ENCODE results near the gene HMX3. TPM values are rescaled to one million over a fixed set of nuclear protein-coding genes. Genes with fewer than 3 reads are reported as not detected.

HMX3 gene
- total and polyA plus RNA-seq, 2 donors (not counting 3 experiments of a cell fraction or from before 2014, with no cell fraction given) = not detected

DNA sequence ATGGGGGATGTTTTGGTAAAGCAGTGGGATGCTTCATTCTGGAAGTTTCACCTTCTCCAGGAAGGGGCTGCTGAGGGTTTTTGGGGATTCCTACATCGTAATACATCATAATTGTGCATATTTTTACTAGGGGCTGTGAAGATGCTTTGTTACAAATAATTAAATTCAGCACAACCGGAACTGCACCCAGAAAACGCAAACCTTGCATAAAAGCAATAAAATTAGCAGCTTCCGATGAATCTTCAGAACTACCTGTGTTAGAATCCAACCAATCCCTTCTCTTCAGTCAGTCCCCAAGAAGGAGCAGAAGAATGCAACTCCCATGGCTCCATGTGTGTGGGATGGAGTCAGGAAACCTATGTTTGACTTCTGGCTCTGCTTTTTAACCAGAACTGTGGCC is 48.4 kb upstream of the HMX3 start:
- Histone ChIP-seq H3K27ac (ENCODE audit: insufficient read depth, low read depth, low read length) (no peak overlapping the region), H3K9me3 (replicated peaks; ENCODE audit: control insufficient read depth, insufficient read depth, low read length) (no peaks in the 10 kb centered on the region), H3K4me2 (ENCODE audit: insufficient read depth, low read length) (no peak overlapping the region), H3K4me1 (ENCODE audit: control insufficient read depth, extremely low read depth, insufficient read depth, low read length) (no peaks in the 10 kb centered on the region), H3K79me2 (ENCODE audit: control insufficient read depth, insufficient read depth, low read length) (no peaks in the 10 kb centered on the region), H3K27me3 (ENCODE audit: control insufficient read depth in 2 of 2, insufficient read depth in 2 of 2, low read length in 2 of 2) (no peaks in the 10 kb centered on the region), H3K9ac (replicated peaks; ENCODE audit: extremely low read depth, insufficient read depth, low read length) (no peak overlapping the region), H4K20me1 (replicated peaks; ENCODE audit: control insufficient read depth, extremely low read depth, insufficient read depth, low read length) (no peaks in the 10 kb centered on the region), H3K9me1 (replicated peaks; ENCODE audit: control insufficient read depth, extremely low read depth, insufficient read depth, low read length) (no peaks in the 10 kb centered on the region), H3K4me3 (replicated peaks in 1 of 3; ENCODE audit: insufficient read depth in 1 of 3, low read depth in 1 of 3, low read length in 3 of 3) (no peak overlapping the region), H3K36me3 (ENCODE audit: control insufficient read depth in 2 of 2, extremely low read depth in 1 of 2, insufficient read depth in 2 of 2, low read length in 2 of 2) (no peaks in the 10 kb centered on the region), H2AFZ (ENCODE audit: low read depth, low read length) (no peak overlapping the region)
- ChIA-PET POLR2A (no interaction called here), CTCF (no interaction called here)
- intact Hi-C loops (cut with micrococcal nuclease) (no loop called here), dilution Hi-C loops (cut with MboI; ENCODE audit: extremely low pct_ligation_motif_present, low sequenced_read_pairs) (no loop called here)
- FAIRE-seq (no peak), DNase-seq (ENCODE audit: low read depth, low spot score) (no peak)
- TF ChIP-seq, protein P1, sequence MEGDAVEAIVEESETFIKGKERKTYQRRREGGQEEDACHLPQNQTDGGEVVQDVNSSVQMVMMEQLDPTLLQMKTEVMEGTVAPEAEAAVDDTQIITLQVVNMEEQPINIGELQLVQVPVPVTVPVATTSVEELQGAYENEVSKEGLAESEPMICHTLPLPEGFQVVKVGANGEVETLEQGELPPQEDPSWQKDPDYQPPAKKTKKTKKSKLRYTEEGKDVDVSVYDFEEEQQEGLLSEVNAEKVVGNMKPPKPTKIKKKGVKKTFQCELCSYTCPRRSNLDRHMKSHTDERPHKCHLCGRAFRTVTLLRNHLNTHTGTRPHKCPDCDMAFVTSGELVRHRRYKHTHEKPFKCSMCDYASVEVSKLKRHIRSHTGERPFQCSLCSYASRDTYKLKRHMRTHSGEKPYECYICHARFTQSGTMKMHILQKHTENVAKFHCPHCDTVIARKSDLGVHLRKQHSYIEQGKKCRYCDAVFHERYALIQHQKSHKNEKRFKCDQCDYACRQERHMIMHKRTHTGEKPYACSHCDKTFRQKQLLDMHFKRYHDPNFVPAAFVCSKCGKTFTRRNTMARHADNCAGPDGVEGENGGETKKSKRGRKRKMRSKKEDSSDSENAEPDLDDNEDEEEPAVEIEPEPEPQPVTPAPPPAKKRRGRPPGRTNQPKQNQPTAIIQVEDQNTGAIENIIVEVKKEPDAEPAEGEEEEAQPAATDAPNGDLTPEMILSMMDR (IDR thresholded peaks at IDR 0.05; ENCODE audit: extremely low read depth in 1 of 2, insufficient read depth in 1 of 2, low read depth in 1 of 2, low read length in 2 of 2) = no peak
- TF ChIP-seq FOS (IDR thresholded peaks at IDR 0.05; ENCODE audit: borderline replicate concordance, insufficient read depth, low read length) = no peak
- no TSS peak for BruUV-seq (replicated peaks)

DNA sequence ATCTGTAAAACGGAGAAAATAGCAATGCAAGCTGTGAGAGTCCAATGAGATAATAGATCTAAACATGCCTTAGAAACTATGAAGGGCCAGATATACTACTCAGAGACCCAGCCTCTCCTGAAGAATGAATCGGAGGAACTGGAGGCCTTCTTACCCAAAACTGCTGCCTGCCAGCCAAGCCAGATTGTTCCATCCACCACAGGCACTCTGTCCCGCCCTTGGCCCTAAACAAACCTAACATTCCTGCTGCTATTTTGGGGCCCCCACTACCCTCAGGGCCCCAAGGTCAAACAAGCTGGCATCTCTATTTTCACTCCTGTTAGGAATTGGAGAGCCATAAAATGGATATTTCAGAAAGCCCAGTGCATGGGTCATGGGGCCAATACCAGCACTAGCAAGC is 48.0 kb upstream of the HMX3 start:
- Histone ChIP-seq H3K4me2 (ENCODE audit: insufficient read depth, low read length) (no peak overlapping the region), H3K27me3 (ENCODE audit: control insufficient read depth in 2 of 2, insufficient read depth in 2 of 2, low read length in 2 of 2) (no peaks in the 10 kb centered on the region), H3K27ac (ENCODE audit: insufficient read depth, low read depth, low read length) (no peak overlapping the region), H3K79me2 (ENCODE audit: control insufficient read depth, insufficient read depth, low read length) (no peaks in the 10 kb centered on the region), H3K4me1 (ENCODE audit: control insufficient read depth, extremely low read depth, insufficient read depth, low read length) (no peaks in the 10 kb centered on the region), H3K4me3 (replicated peaks in 1 of 3; ENCODE audit: insufficient read depth in 1 of 3, low read depth in 1 of 3, low read length in 3 of 3) (no peak overlapping the region), H3K9me1 (replicated peaks; ENCODE audit: control insufficient read depth, extremely low read depth, insufficient read depth, low read length) (no peaks in the 10 kb centered on the region), H4K20me1 (replicated peaks; ENCODE audit: control insufficient read depth, extremely low read depth, insufficient read depth, low read length) (no peaks in the 10 kb centered on the region), H2AFZ (ENCODE audit: low read depth, low read length) (no peak overlapping the region), H3K9me3 (replicated peaks; ENCODE audit: control insufficient read depth, insufficient read depth, low read length) (no peaks in the 10 kb centered on the region), H3K36me3 (ENCODE audit: control insufficient read depth in 2 of 2, extremely low read depth in 1 of 2, insufficient read depth in 2 of 2, low read length in 2 of 2) (no peaks in the 10 kb centered on the region), H3K9ac (replicated peaks; ENCODE audit: extremely low read depth, insufficient read depth, low read length) (no peak overlapping the region)
- ChIA-PET CTCF (no interaction called here), POLR2A (no interaction called here)
- dilution Hi-C loops (cut with MboI; ENCODE audit: extremely low pct_ligation_motif_present, low sequenced_read_pairs) = no loop called here
- TF ChIP-seq MYC (IDR thresholded peaks at IDR 0.05; ENCODE audit: low read depth, low read length) = no peak
- TF ChIP-seq, protein P2, sequence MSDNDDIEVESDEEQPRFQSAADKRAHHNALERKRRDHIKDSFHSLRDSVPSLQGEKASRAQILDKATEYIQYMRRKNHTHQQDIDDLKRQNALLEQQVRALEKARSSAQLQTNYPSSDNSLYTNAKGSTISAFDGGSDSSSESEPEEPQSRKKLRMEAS (IDR thresholded peaks at IDR 0.05; ENCODE audit: insufficient read depth, insufficient read length) = no peak
- TF ChIP-seq POLR2A (IDR thresholded peaks at IDR 0.05; ENCODE audit: low read depth, low read length) = no peak
- no peak for TF ChIP-seq EZH2 (IDR thresholded peaks at IDR 0.05; ENCODE audit: borderline replicate concordance, low read depth, low read length, severe bottlenecking)
- no peak for TF ChIP-seq GATA2 (IDR thresholded peaks at IDR 0.05; ENCODE audit: insufficient read depth, insufficient read length, low read depth, low read length)
- no peak for TF ChIP-seq FOS (IDR thresholded peaks at IDR 0.05; ENCODE audit: borderline replicate concordance, insufficient read depth, low read length)
- no peak for TF ChIP-seq POLR2AphosphoS5 (IDR thresholded peaks at IDR 0.05; ENCODE audit: insufficient read depth, low read depth, low read length)
- TF ChIP-seq, protein P1 (IDR thresholded peaks at IDR 0.05; ENCODE audit: extremely low read depth in 1 of 2, insufficient read depth in 1 of 2, low read depth in 1 of 2, low read length in 2 of 2) = no peak
- TF ChIP-seq JUN (IDR thresholded peaks at IDR 0.05; ENCODE audit: borderline replicate concordance, insufficient read depth, insufficient read length, low read depth) = no peak
- no peak for FAIRE-seq
- no peak for DNase-seq (ENCODE audit: low read depth, low spot score)
- no TSS peak for BruUV-seq (replicated peaks)
- intact Hi-C loops (cut with micrococcal nuclease) = no loop called here
